Activated effector memory CD4-positive, alpha-beta T cell treated with anti-CD3 and anti-CD28 coated beads, Interleukin-2, amount 50 U/mL, for 16 hours (primary cell): Measurements from ENCODE around the gene TRPC4AP.

Experiments used
- DNase-seq: peaks from one replicate; pipeline ENCODE4 v3.0.0-alpha.2; 2020

TRPC4AP gene

DNA sequence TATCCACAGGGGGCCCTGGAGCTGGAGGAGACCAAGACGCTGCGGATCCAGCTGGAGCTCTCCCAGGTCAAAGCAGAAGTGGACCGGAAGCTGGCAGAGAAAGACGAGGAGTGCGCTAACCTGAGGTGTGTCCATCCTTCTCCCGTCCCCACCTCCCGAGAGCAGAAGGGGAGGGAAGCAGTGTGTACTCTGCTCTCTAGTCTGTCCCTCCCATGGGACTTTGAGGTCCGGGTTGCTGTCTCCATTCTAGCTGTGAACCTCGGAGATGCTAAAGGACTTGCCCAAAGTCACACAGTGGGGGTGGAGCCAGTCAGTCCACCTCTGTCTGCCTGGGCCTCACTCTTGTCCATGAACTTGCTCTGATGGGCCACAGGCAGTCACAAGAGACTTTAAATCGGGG, 92.8 kb downstream of the TRPC4AP start:
- no peak for DNase-seq

DNA sequence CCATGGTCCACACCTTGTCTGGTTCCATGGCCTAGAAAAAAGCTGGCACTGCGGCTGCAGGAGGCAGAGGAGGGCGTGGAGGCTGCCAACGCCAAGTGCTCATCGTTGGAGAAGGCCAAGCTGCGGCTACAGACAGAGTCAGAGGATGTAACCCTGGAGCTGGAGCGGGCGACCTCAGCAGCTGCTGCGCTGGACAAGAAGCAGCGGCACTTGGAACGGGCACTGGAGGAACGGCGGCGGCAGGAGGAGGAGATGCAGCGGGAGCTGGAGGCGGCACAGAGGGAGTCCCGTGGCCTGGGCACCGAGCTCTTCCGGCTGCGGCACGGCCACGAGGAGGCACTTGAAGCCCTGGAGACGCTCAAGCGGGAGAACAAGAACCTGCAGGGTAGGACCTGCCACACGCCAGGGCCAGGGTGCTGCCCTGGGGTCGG, 93.6 kb downstream of the TRPC4AP start:
- DNase-seq, result no peak

- no peak for DNase-seq
Measured at GRCh38 chr20:34998331-34998950, 94.2 kb downstream of the TRPC4AP start.

GRCh38 chr20:34997774-34998173, 94.8 kb downstream of the TRPC4AP start:
- DNase-seq, result no peak

- no peak for DNase-seq
Measured at GRCh38 chr20:34997131-34997561, 95.5 kb downstream of the TRPC4AP start.

DNA sequence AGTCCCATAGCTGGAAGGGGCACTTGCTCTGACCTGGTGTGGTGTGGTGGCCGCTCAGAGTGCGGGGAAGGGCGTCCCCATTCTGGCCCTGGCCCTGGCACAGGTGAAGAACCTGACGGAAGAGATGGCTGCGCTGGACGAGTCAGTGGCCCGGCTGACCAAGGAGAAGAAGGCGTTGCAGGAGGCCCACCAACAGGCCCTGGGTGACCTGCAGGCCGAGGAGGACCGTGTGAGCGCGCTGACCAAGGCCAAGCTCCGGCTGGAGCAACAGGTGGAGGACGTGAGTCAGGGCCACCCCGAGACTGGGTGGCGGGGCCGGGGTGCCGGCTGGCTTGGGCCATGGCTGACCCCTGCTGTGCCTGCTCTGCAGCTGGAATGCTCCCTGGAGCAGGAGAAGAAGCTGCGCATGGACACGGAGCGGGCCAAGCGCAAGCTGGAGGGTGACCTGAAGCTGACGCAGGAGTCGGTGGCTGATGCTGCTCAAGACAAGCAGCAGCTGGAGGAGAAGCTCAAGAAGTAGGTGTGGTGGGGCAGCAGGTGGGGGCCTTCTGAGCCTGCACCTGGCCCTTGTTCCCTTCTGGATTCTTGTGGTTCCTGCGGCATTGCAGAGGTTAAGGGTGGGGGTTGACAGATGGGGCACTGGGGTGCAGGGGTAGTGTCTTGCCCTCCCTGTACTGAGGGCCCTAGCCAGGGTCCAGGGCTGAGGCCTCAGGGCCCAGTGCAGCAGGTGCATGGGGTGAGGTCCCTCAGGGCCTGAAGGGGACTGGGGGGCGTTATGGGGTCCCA, 96.2 kb downstream of the TRPC4AP start:
- DNase-seq, result no peak

DNA sequence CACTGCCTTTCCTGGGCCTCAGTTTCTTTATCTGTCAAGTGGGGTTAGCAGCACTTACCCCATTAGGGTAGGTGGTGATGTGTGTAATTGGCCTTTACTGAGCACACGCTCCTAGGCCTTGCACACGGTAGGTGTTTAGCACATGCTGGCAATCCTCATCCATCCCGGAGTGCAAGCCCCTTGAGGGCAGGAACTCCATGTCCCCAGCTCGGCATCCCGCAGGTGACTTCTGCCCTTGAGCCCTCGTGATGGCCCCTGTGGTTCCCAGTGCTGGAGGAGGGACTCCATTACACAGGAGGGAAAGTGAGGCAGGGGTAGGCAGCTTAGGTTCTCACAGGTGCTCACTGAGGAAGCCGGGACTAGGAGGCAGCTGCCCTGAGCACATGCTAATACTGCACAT, 96.9 kb downstream of the TRPC4AP start:
- DNase-seq, result no peak

DNA sequence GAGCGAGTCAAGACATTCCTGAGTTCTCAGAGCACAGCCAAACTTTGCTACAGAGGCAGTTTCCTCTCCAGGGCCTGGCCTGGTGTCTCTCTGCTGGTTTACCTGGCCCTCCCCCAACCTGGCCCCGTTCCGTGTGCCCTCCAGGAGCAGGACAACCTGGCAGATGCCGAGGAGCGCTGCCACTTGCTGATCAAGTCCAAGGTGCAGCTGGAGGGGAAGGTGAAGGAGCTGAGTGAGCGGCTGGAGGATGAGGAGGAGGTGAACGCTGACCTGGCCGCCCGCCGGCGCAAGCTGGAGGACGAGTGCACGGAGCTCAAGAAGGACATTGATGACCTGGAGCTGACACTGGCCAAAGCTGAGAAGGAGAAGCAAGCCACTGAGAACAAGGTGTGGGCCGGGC, 97.4 kb downstream of the TRPC4AP start:
- DNase-seq, result no peak

DNA sequence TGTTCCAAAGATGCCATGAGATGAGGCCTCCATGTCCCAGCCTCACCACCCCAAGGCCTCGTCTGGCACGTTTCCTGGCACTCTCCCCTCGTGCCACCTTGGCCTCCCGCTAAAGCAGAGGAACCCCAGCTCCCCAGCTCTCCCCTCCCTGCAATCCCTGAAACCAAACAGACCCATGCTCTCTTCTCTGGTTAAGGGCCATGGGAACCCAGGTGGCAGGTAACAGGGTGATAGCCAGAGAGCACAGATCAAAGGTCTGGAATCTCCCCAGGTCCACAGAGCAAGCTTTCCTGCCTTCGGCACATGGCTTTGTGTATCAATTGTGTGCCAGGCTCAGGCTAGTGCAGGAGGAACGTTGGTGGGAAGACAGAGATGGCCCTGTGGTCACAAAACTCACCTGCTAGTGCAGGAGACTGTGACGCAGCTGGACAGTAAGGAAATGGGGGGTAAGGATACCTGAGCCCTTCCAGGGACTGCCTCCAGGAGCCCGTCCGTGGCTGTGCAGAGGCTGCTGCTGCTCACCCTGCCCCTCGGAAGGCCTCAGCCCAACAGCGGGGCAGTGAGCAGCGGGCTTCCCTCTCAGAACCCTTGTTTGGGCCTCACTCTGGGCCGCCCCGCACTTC, 98.0 kb downstream of the TRPC4AP start:
- no peak for DNase-seq

DNA sequence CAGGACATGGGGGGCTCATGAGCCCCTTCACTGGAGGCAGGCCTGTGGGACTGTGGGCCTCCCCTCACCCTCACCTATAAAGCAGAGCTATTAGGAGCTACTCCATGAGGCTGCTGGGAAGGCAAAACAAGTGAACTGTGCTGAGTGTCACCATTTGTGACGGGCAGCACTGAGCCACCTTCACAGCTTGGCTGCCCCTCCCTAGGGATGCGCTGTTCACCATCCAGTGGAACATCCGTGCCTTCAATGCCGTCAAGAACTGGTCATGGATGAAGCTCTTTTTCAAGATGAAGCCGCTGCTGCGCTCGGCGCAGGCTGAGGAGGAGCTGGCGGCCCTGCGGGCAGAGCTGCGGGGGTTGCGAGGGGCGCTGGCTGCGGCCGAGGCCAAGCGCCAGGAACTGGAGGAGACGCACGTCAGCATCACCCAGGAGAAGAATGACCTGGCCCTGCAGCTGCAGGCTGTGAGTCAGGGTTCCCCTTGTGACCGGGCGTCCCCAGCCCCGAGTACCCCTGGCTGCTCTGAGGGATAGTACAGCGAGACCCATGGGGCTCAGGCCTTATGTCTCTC, 98.6 kb downstream of the TRPC4AP start:
- no peak for DNase-seq

- no peak for DNase-seq
Measured at GRCh38 chr20:34992751-34993417, 99.7 kb downstream of the TRPC4AP start.

DNA sequence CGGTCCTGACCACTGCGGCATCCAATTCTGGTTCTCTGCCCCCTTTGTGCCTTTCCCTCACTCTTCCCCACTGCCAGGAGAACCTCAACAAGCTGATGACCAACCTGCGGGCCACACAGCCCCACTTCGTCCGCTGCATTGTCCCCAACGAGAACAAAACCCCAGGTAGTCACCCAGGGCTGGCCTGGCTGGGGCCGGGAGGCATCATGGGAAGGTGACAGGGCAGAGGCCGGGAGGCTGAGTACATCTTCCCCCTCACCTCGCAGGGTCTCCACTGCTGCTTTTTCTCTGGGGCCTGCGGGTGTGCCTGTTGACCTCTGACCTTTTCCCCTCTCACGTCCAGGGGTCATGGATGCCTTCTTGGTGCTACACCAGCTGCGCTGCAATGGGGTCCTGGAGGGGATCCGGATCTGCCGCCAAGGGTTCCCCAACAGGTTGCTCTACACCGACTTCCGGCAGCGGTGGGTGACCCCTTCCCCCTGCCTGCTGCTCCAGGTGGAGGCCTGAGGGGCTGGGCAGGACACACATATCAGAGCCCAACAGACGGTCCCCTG, 101.9 kb downstream of the TRPC4AP start:
- DNase-seq, result no peak

- DNase-seq, result no peak
Measured at GRCh38 chr20:34990231-34990630, 102.4 kb downstream of the TRPC4AP start.

- no peak for DNase-seq
Measured at GRCh38 chr20:34989670-34990069, 102.9 kb downstream of the TRPC4AP start.

- no peak for DNase-seq
Measured at GRCh38 chr20:34989118-34989517, 103.5 kb downstream of the TRPC4AP start.

DNA sequence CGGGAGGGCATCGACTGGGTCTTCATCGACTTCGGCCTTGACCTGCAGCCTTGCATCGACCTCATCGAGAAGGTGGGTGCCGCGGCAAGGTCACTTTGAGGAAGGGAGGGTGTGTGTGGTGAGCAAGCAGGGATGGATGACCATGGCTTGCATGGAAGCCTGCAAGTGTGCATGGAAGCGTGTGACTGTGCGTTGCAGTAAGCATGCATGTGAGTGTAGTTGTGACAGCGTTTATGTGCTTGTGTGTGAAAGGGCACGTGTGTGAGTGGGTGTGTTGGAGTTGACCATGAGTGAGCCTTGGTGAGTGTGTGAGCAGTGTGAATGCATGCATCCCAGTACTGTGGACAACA, 104.4 kb downstream of the TRPC4AP start:
- DNase-seq, result no peak

- no peak for DNase-seq
Measured at GRCh38 chr20:34987288-34988190, 105.1 kb downstream of the TRPC4AP start.

GRCh38 chr20:34986311-34987287, 106.0 kb downstream of the TRPC4AP start:
- no peak for DNase-seq

GRCh38 chr20:34985461-34986310, 106.9 kb downstream of the TRPC4AP start:
- DNase-seq, result no peak
